ENCODE results near the gene NLGN1. TPM values are rescaled to one million over a fixed set of nuclear protein-coding genes. Genes with fewer than 3 reads are reported as not detected.

The NLGN1 gene
- polyA plus RNA-seq, 4 donors: 0.92 to 1.8 TPM; not detected in 2

GRCh38 chr3:174061162-174061561 lies 663.6 kb downstream of the NLGN1 start:
- H3K36me3 ChIP-seq (ENCODE audit: control insufficient read depth in 3 of 3, insufficient read depth in 2 of 3, low read depth in 1 of 3, low read length in 3 of 3): no peaks in the 10 kb centered on the region
- no peaks in the 10 kb centered on the region for H3K27me3 ChIP-seq (ENCODE audit: control insufficient read depth in 3 of 3, insufficient read depth in 3 of 3, low read length in 3 of 3)
- FAIRE-seq (no peak), DNase-seq (no peak)
- no peak overlapping the region for H3K4me3 ChIP-seq (ENCODE audit: low read depth in 1 of 3, low read length in 3 of 3)
- H3K4me1 ChIP-seq (ENCODE audit: control insufficient read depth in 3 of 3, insufficient read depth in 2 of 3, low read depth in 1 of 3, low read length in 2 of 3): no peaks in the 10 kb centered on the region
- H3K27ac ChIP-seq (ENCODE audit: low read depth in 1 of 3, low read length in 2 of 3): no peak overlapping the region
- H3K9me3 ChIP-seq (ENCODE audit: control insufficient read depth in 2 of 2, insufficient read depth in 1 of 2, low read depth in 1 of 2, low read length in 1 of 2): no peaks in the 10 kb centered on the region

- H3K4me3 ChIP-seq (ENCODE audit: low read depth in 1 of 3, low read length in 3 of 3): no peak overlapping the region
- H3K27me3 ChIP-seq (ENCODE audit: control insufficient read depth in 3 of 3, insufficient read depth in 3 of 3, low read length in 3 of 3): no peaks in the 10 kb centered on the region
- FAIRE-seq (no peak), DNase-seq (no peak)
- H3K36me3 ChIP-seq (ENCODE audit: control insufficient read depth in 3 of 3, insufficient read depth in 2 of 3, low read depth in 1 of 3, low read length in 3 of 3): no peaks in the 10 kb centered on the region
- no peaks in the 10 kb centered on the region for H3K4me1 ChIP-seq (ENCODE audit: control insufficient read depth in 3 of 3, insufficient read depth in 2 of 3, low read depth in 1 of 3, low read length in 2 of 3)
- H3K9me3 ChIP-seq (ENCODE audit: control insufficient read depth in 2 of 2, insufficient read depth in 1 of 2, low read depth in 1 of 2, low read length in 1 of 2): no peaks in the 10 kb centered on the region
- 83 to 95% (median 86%) methylated on average over 1 of the region's 1 CpG for WGBS, 3 donors
- H3K27ac ChIP-seq (ENCODE audit: low read depth in 1 of 3, low read length in 2 of 3): no peak overlapping the region
These were observed 664.2 kb downstream of the NLGN1 start for GRCh38 chr3:174061731-174062130.

- Histone ChIP-seq H3K9me3 (ENCODE audit: control insufficient read depth in 2 of 2, insufficient read depth in 1 of 2, low read depth in 1 of 2, low read length in 1 of 2) (no peaks in the 10 kb centered on the region), H3K4me1 (ENCODE audit: control insufficient read depth in 3 of 3, insufficient read depth in 2 of 3, low read depth in 1 of 3, low read length in 2 of 3) (no peaks in the 10 kb centered on the region), H3K4me3 (ENCODE audit: low read depth in 1 of 3, low read length in 3 of 3) (no peak overlapping the region), H3K27me3 (ENCODE audit: control insufficient read depth in 3 of 3, insufficient read depth in 3 of 3, low read length in 3 of 3) (no peaks in the 10 kb centered on the region), H3K27ac (ENCODE audit: low read depth in 1 of 3, low read length in 2 of 3) (no peak overlapping the region), H3K36me3 (ENCODE audit: control insufficient read depth in 3 of 3, insufficient read depth in 2 of 3, low read depth in 1 of 3, low read length in 3 of 3) (no peaks in the 10 kb centered on the region)
- no peak for DNase-seq
- 67 to 89% (median 76%) methylated on average over 1 of the region's 1 CpG for WGBS, 3 donors
- FAIRE-seq: no peak
These were observed 665.4 kb downstream of the NLGN1 start for GRCh38 chr3:174062923-174063322.

- no peaks in the 10 kb centered on the region for H3K36me3 ChIP-seq (ENCODE audit: control insufficient read depth in 3 of 3, insufficient read depth in 2 of 3, low read depth in 1 of 3, low read length in 3 of 3)
- no peaks in the 10 kb centered on the region for H3K9me3 ChIP-seq (ENCODE audit: control insufficient read depth in 2 of 2, insufficient read depth in 1 of 2, low read depth in 1 of 2, low read length in 1 of 2)
- DNase-seq: no peak
- no peaks in the 10 kb centered on the region for H3K27me3 ChIP-seq (ENCODE audit: control insufficient read depth in 3 of 3, insufficient read depth in 3 of 3, low read length in 3 of 3)
- WGBS, 3 donors: 59 to 87% (median 81%) methylated on average over 2 of the region's 2 CpGs
- no peak for FAIRE-seq
- no peak overlapping the region for H3K27ac ChIP-seq (ENCODE audit: low read depth in 1 of 3, low read length in 2 of 3)
- no peak overlapping the region for H3K4me3 ChIP-seq (ENCODE audit: low read depth in 1 of 3, low read length in 3 of 3)
- H3K4me1 ChIP-seq (ENCODE audit: control insufficient read depth in 3 of 3, insufficient read depth in 2 of 3, low read depth in 1 of 3, low read length in 2 of 3): no peaks in the 10 kb centered on the region
These were observed 670.5 kb downstream of the NLGN1 start for GRCh38 chr3:174068035-174068434.

- 4 to 35% (median 13%) methylated on average over 1 of the region's 1 CpG for WGBS, 3 donors
- no peak for FAIRE-seq
These were observed 675.1 kb downstream of the NLGN1 start for GRCh38 chr3:174072675-174073074.

GRCh38 chr3:174083706-174084105 lies 686.2 kb downstream of the NLGN1 start:
- Histone ChIP-seq H3K9me3 (ENCODE audit: control insufficient read depth in 2 of 2, insufficient read depth in 1 of 2, low read depth in 1 of 2, low read length in 1 of 2) (no peaks in the 10 kb centered on the region), H3K36me3 (ENCODE audit: control insufficient read depth in 3 of 3, insufficient read depth in 2 of 3, low read depth in 1 of 3, low read length in 3 of 3) (no peaks in the 10 kb centered on the region), H3K4me1 (ENCODE audit: control insufficient read depth in 3 of 3, insufficient read depth in 2 of 3, low read depth in 1 of 3, low read length in 2 of 3) (no peaks in the 10 kb centered on the region), H3K4me3 (ENCODE audit: low read depth in 1 of 3, low read length in 3 of 3) (no peak overlapping the region), H3K27ac (ENCODE audit: low read depth in 1 of 3, low read length in 2 of 3) (no peak overlapping the region), H3K27me3 (ENCODE audit: control insufficient read depth in 3 of 3, insufficient read depth in 3 of 3, low read length in 3 of 3) (no peaks in the 10 kb centered on the region)
- DNase-seq (no peak), FAIRE-seq (no peak)
- WGBS, 3 donors: 82 to 89% (median 87%) methylated on average over 3 of the region's 3 CpGs

More at GRCh38 chr3:174072675-174073074, 675.1 kb downstream of the NLGN1 start:
- no peak for DNase-seq
- Histone ChIP-seq H3K4me1 (ENCODE audit: control insufficient read depth in 3 of 3, insufficient read depth in 2 of 3, low read depth in 1 of 3, low read length in 2 of 3) (no peaks in the 10 kb centered on the region), H3K4me3 (ENCODE audit: low read depth in 1 of 3, low read length in 3 of 3) (no peak overlapping the region), H3K27me3 (ENCODE audit: control insufficient read depth in 3 of 3, insufficient read depth in 3 of 3, low read length in 3 of 3) (no peaks in the 10 kb centered on the region), H3K27ac (ENCODE audit: low read depth in 1 of 3, low read length in 2 of 3) (no peak overlapping the region), H3K9me3 (ENCODE audit: control insufficient read depth in 2 of 2, insufficient read depth in 1 of 2, low read depth in 1 of 2, low read length in 1 of 2) (no peaks in the 10 kb centered on the region), H3K36me3 (ENCODE audit: control insufficient read depth in 3 of 3, insufficient read depth in 2 of 3, low read depth in 1 of 3, low read length in 3 of 3) (no peaks in the 10 kb centered on the region)

- H3K36me3 ChIP-seq (ENCODE audit: control insufficient read depth in 3 of 3, insufficient read depth in 2 of 3, low read depth in 1 of 3, low read length in 3 of 3): no peaks in the 10 kb centered on the region
These were observed 692.0 kb downstream of the NLGN1 start for GRCh38 chr3:174089592-174089991.

GRCh38 chr3:174094669-174095068 lies 697.1 kb downstream of the NLGN1 start:
- no peaks in the 10 kb centered on the region for H3K36me3 ChIP-seq (ENCODE audit: control insufficient read depth in 3 of 3, insufficient read depth in 2 of 3, low read depth in 1 of 3, low read length in 3 of 3)
- H3K4me3 ChIP-seq (ENCODE audit: low read depth in 1 of 3, low read length in 3 of 3): no peak overlapping the region
- no peak for DNase-seq
- no peaks in the 10 kb centered on the region for H3K27me3 ChIP-seq (ENCODE audit: control insufficient read depth in 3 of 3, insufficient read depth in 3 of 3, low read length in 3 of 3)
- 88 to 89% (median 89%) methylated on average over 2 of the region's 2 CpGs for WGBS, 3 donors
- FAIRE-seq: no peak
- no peak overlapping the region for H3K27ac ChIP-seq (ENCODE audit: low read depth in 1 of 3, low read length in 2 of 3)
- H3K9me3 ChIP-seq (ENCODE audit: control insufficient read depth in 2 of 2, insufficient read depth in 1 of 2, low read depth in 1 of 2, low read length in 1 of 2): no peaks in the 10 kb centered on the region
- no peaks in the 10 kb centered on the region for H3K4me1 ChIP-seq (ENCODE audit: control insufficient read depth in 3 of 3, insufficient read depth in 2 of 3, low read depth in 1 of 3, low read length in 2 of 3)

More at GRCh38 chr3:174089592-174089991, 692.0 kb downstream of the NLGN1 start:
- WGBS, 3 donors: 16 to 30% (median 23%) methylated on average over 2 of the region's 2 CpGs
- Histone ChIP-seq H3K27me3 (ENCODE audit: control insufficient read depth in 3 of 3, insufficient read depth in 3 of 3, low read length in 3 of 3) (no peaks in the 10 kb centered on the region), H3K9me3 (ENCODE audit: control insufficient read depth in 2 of 2, insufficient read depth in 1 of 2, low read depth in 1 of 2, low read length in 1 of 2) (no peaks in the 10 kb centered on the region), H3K4me1 (ENCODE audit: control insufficient read depth in 3 of 3, insufficient read depth in 2 of 3, low read depth in 1 of 3, low read length in 2 of 3) (no peaks in the 10 kb centered on the region), H3K27ac (ENCODE audit: low read depth in 1 of 3, low read length in 2 of 3) (no peak overlapping the region), H3K4me3 (ENCODE audit: low read depth in 1 of 3, low read length in 3 of 3) (no peak overlapping the region)
- FAIRE-seq (no peak), DNase-seq (no peak)

GRCh38 chr3:174097686-174098085 lies 700.1 kb downstream of the NLGN1 start:
- H3K9me3 ChIP-seq (ENCODE audit: control insufficient read depth in 2 of 2, insufficient read depth in 1 of 2, low read depth in 1 of 2, low read length in 1 of 2): no peaks in the 10 kb centered on the region
- no peak overlapping the region for H3K27ac ChIP-seq (ENCODE audit: low read depth in 1 of 3, low read length in 2 of 3)
- H3K4me1 ChIP-seq (ENCODE audit: control insufficient read depth in 3 of 3, insufficient read depth in 2 of 3, low read depth in 1 of 3, low read length in 2 of 3): no peaks in the 10 kb centered on the region
- FAIRE-seq (no peak), DNase-seq (no peak)
- H3K36me3 ChIP-seq (ENCODE audit: control insufficient read depth in 3 of 3, insufficient read depth in 2 of 3, low read depth in 1 of 3, low read length in 3 of 3): no peaks in the 10 kb centered on the region
- 70 to 85% (median 79%) methylated on average over 3 of the region's 3 CpGs for whole genome bisulfite sequencing, 3 donors
- no peak overlapping the region for H3K4me3 ChIP-seq (ENCODE audit: low read depth in 1 of 3, low read length in 3 of 3)
- H3K27me3 ChIP-seq (ENCODE audit: control insufficient read depth in 3 of 3, insufficient read depth in 3 of 3, low read length in 3 of 3): no peaks in the 10 kb centered on the region
